ENCODE results near the gene WDTC1. TPM values are rescaled to one million over a fixed set of nuclear protein-coding genes. Genes with fewer than 3 reads are reported as not detected.
A peak's percentile ranks its signal among the peaks of the same experiment; 100 is the strongest.

The WDTC1 gene
- total and polyA plus RNA-seq, 2 of the 13 experiments (the other 11 are each of a cell fraction or from before 2014, with no cell fraction given) = 5.5 TPM

DNA sequence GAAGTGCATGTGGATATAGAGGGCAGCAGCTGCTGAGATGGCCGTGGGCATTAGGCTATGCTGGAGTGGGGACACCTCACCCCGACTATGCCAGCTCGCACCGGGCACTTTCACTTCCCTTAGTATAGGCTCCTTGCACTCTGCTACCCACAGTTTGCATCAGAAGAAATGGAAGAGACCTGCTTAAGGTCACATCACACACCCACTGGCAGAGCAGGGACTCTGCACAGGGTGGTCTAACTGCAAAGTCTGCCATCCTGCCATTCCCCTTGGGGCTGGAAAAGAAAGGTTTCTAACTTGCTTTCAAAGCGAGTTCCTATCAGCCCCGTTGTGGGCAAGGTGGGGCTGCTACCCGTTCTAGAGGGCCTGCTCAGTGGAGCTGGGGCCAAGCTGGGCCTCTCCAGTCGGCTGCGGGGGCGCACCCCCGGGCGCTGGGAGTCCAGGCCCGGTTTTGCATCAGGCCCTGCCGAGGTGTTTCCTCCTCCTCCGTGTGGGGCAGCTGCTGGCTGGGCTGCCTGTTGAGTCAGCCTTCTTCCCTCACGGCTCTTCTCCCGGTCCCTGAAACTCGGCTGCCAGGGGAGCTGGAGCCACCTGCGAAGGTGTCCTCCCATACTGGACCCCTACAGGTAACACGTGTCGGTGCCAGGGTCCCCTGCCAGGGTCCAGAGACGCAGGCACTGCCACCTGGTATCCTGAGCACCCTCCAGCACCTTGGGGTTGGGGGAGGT is 107.3 kb downstream of the WDTC1 start, which contains the start of gene SYTL1 (continued):
- TF ChIP-seq NKX3-1 (CRISPR knock-in tag; IDR thresholded peaks at IDR 0.05) = no peak
- TF ChIP-seq, protein P1, sequence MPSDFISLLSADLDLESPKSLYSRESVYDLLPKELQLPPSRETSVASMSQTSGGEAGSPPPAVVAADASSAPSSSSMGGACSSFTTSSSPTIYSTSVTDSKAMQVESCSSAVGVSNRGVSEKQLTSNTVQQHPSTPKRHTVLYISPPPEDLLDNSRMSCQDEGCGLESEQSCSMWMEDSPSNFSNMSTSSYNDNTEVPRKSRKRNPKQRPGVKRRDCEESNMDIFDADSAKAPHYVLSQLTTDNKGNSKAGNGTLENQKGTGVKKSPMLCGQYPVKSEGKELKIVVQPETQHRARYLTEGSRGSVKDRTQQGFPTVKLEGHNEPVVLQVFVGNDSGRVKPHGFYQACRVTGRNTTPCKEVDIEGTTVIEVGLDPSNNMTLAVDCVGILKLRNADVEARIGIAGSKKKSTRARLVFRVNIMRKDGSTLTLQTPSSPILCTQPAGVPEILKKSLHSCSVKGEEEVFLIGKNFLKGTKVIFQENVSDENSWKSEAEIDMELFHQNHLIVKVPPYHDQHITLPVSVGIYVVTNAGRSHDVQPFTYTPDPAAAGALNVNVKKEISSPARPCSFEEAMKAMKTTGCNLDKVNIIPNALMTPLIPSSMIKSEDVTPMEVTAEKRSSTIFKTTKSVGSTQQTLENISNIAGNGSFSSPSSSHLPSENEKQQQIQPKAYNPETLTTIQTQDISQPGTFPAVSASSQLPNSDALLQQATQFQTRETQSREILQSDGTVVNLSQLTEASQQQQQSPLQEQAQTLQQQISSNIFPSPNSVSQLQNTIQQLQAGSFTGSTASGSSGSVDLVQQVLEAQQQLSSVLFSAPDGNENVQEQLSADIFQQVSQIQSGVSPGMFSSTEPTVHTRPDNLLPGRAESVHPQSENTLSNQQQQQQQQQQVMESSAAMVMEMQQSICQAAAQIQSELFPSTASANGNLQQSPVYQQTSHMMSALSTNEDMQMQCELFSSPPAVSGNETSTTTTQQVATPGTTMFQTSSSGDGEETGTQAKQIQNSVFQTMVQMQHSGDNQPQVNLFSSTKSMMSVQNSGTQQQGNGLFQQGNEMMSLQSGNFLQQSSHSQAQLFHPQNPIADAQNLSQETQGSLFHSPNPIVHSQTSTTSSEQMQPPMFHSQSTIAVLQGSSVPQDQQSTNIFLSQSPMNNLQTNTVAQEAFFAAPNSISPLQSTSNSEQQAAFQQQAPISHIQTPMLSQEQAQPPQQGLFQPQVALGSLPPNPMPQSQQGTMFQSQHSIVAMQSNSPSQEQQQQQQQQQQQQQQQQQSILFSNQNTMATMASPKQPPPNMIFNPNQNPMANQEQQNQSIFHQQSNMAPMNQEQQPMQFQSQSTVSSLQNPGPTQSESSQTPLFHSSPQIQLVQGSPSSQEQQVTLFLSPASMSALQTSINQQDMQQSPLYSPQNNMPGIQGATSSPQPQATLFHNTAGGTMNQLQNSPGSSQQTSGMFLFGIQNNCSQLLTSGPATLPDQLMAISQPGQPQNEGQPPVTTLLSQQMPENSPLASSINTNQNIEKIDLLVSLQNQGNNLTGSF (CRISPR knock-in tag; IDR thresholded peaks at IDR 0.05) = no peak; the same call in 1 of the 2 replicates
- TF ChIP-seq, protein P2, sequence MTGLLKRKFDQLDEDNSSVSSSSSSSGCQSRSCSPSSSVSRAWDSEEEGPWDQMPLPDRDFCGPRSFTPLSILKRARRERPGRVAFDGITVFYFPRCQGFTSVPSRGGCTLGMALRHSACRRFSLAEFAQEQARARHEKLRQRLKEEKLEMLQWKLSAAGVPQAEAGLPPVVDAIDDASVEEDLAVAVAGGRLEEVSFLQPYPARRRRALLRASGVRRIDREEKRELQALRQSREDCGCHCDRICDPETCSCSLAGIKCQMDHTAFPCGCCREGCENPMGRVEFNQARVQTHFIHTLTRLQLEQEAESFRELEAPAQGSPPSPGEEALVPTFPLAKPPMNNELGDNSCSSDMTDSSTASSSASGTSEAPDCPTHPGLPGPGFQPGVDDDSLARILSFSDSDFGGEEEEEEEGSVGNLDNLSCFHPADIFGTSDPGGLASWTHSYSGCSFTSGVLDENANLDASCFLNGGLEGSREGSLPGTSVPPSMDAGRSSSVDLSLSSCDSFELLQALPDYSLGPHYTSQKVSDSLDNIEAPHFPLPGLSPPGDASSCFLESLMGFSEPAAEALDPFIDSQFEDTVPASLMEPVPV (CRISPR knock-in tag; IDR thresholded peaks at IDR 0.05) = no peak
- TF ChIP-seq, protein P3, sequence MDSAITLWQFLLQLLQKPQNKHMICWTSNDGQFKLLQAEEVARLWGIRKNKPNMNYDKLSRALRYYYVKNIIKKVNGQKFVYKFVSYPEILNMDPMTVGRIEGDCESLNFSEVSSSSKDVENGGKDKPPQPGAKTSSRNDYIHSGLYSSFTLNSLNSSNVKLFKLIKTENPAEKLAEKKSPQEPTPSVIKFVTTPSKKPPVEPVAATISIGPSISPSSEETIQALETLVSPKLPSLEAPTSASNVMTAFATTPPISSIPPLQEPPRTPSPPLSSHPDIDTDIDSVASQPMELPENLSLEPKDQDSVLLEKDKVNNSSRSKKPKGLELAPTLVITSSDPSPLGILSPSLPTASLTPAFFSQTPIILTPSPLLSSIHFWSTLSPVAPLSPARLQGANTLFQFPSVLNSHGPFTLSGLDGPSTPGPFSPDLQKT (CRISPR knock-in tag; IDR thresholded peaks at IDR 0.05; ENCODE audit: borderline replicate concordance) = no peak
- TF ChIP-seq EZH2 (conservative IDR thresholded peaks at IDR 0.05; ENCODE audit: low read depth, low read length) = no peak
- 0 out of 2 replicates have a peak, but pooled peaks have one; percentile 21 for TF ChIP-seq ZNF772 (CRISPR knock-in tag; IDR thresholded peaks at IDR 0.05)
- TF ChIP-seq, protein P4, sequence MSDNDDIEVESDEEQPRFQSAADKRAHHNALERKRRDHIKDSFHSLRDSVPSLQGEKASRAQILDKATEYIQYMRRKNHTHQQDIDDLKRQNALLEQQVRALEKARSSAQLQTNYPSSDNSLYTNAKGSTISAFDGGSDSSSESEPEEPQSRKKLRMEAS (IDR thresholded peaks at IDR 0.05) = peak; percentile 63; the same call in 1 of the 2 replicates
- TF ChIP-seq BORCS8-MEF2B (CRISPR knock-in tag; IDR thresholded peaks at IDR 0.05) = no peak
- TF ChIP-seq ZNF841 (CRISPR knock-in tag; IDR thresholded peaks at IDR 0.05; ENCODE audit: borderline replicate concordance) = no peak
- TF ChIP-seq TCF12 (IDR thresholded peaks at IDR 0.05) = no peak
- no peak for TF ChIP-seq TCF12 (CRISPR knock-in tag; IDR thresholded peaks at IDR 0.05)
- TF ChIP-seq ZNF256 (CRISPR knock-in tag; conservative IDR thresholded peaks at IDR 0.05) = no peak
- no peak for TF ChIP-seq REL (CRISPR knock-in tag; conservative IDR thresholded peaks at IDR 0.05)
- TF ChIP-seq ZC3H13 (CRISPR knock-in tag; IDR thresholded peaks at IDR 0.05) = no peak
- TF ChIP-seq CENPX (CRISPR knock-in tag; IDR thresholded peaks at IDR 0.05) = no peak
- TF ChIP-seq, protein P5, sequence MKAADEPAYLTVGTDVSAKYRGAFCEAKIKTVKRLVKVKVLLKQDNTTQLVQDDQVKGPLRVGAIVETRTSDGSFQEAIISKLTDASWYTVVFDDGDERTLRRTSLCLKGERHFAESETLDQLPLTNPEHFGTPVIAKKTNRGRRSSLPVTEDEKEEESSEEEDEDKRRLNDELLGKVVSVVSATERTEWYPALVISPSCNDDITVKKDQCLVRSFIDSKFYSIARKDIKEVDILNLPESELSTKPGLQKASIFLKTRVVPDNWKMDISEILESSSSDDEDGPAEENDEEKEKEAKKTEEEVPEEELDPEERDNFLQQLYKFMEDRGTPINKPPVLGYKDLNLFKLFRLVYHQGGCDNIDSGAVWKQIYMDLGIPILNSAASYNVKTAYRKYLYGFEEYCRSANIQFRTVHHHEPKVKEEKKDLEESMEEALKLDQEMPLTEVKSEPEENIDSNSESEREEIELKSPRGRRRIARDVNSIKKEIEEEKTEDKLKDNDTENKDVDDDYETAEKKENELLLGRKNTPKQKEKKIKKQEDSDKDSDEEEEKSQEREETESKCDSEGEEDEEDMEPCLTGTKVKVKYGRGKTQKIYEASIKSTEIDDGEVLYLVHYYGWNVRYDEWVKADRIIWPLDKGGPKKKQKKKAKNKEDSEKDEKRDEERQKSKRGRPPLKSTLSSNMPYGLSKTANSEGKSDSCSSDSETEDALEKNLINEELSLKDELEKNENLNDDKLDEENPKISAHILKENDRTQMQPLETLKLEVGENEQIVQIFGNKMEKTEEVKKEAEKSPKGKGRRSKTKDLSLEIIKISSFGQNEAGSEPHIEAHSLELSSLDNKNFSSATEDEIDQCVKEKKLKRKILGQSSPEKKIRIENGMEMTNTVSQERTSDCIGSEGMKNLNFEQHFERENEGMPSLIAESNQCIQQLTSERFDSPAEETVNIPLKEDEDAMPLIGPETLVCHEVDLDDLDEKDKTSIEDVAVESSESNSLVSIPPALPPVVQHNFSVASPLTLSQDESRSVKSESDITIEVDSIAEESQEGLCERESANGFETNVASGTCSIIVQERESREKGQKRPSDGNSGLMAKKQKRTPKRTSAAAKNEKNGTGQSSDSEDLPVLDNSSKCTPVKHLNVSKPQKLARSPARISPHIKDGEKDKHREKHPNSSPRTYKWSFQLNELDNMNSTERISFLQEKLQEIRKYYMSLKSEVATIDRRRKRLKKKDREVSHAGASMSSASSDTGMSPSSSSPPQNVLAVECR (CRISPR knock-in tag; IDR thresholded peaks at IDR 0.05; ENCODE audit: borderline replicate concordance) = no peak; the same call in 1 of the 2 replicates
- TF ChIP-seq SYNCRIP (IDR thresholded peaks at IDR 0.05; ENCODE audit: insufficient read depth, low read depth, low read length) = no peak
